ENCODE results near the gene C11orf52. TPM values are rescaled to one million over a fixed set of nuclear protein-coding genes. Genes with fewer than 3 reads are reported as not detected.
A peak's percentile ranks its signal among the peaks of the same experiment; 100 is the strongest.

The C11orf52 gene
- total RNA-seq, 1 experiment from 2014 or later: 4.0 TPM

GRCh38 chr11:111944139-111944538 is 25.4 kb downstream of the C11orf52 start:
- no peaks in the 10 kb centered on the region for H4K20me1 ChIP-seq (ENCODE audit: control insufficient read depth, insufficient read depth, insufficient read length)
- no CpG with 5 or more reads among the region's 3 CpGs for WGBS (ENCODE audit: extremely low coverage, insufficient read length, low lambda C conversion rate)
- H3K56ac ChIP-seq (ENCODE audit: insufficient read length, low read depth, low read length): no peak overlapping the region
- H4K8ac ChIP-seq (replicated peaks; ENCODE audit: insufficient read length, low read depth, low read length): no peak overlapping the region
- no peaks in the 10 kb centered on the region; the same call in 1 of the 2 replicates for H3K27me3 ChIP-seq (ENCODE audit: insufficient read depth, low read length)
- Mint-ChIP-seq H3K4me3 (no peak overlapping the region), H3K27me3 (ENCODE audit: low read depth) (no peaks in the 10 kb centered on the region), H3K4me1 (peaks cover 11 to 19% of the 10 kb centered on the region in 2 experiments), H3K9me3 (no peaks in the 10 kb centered on the region), H3K27ac (peak overlapping the region in 1 of 3 experiments; percentile 75; a peak in 2 of 7 replicates), H3K36me3 (ENCODE audit: insufficient read depth in 1 of 3, low read depth in 3 of 3) (no peaks in the 10 kb centered on the region)
- H3K9ac ChIP-seq (ENCODE audit: extremely low read depth, insufficient read length, low read length): no peak overlapping the region
- H4K5ac ChIP-seq (ENCODE audit: insufficient read length, low read depth, low read length): no peak overlapping the region
- H3K4me1 ChIP-seq (ENCODE audit: insufficient read depth, low read length): no peaks in the 10 kb centered on the region; the same call in 1 of the 2 replicates
- H2BK12ac ChIP-seq (ENCODE audit: insufficient read length, low read depth, low read length): no peak overlapping the region
- H3K27ac ChIP-seq (ENCODE audit: insufficient read length, low read depth, low read length): no peak overlapping the region
- no peak overlapping the region for H3T11ph ChIP-seq (ENCODE audit: low read length)
- no peak overlapping the region for H2BK5ac ChIP-seq (ENCODE audit: insufficient read length, low read length)
- no peak overlapping the region for H2BK120ac ChIP-seq (ENCODE audit: low read depth, low read length, poor library complexity, severe bottlenecking)
- no peak overlapping the region for H2AK5ac ChIP-seq (ENCODE audit: insufficient read length, low read length)
- no peaks in the 10 kb centered on the region for H3K79me1 ChIP-seq (ENCODE audit: insufficient read depth, low read depth, low read length, poor library complexity, severe bottlenecking)
- no peaks in the 10 kb centered on the region for H3K9me3 ChIP-seq (ENCODE audit: control insufficient read depth, low read depth, low read length)
- H2AFZ ChIP-seq (ENCODE audit: low read length): no peak overlapping the region
- DNase-seq: no peak
- H3K4me2 ChIP-seq (ENCODE audit: insufficient read depth, insufficient read length, low read length): no peak overlapping the region
- H3K14ac ChIP-seq (ENCODE audit: insufficient read depth, low read length): no peak overlapping the region
- no peak overlapping the region for H2BK20ac ChIP-seq (ENCODE audit: low read depth, low read length, poor library complexity, severe bottlenecking)
- no peak overlapping the region for H2BK15ac ChIP-seq (ENCODE audit: low read depth, low read length)
- no peaks in the 10 kb centered on the region for H3K23me2 ChIP-seq (ENCODE audit: insufficient read length, low read depth, low read length, poor library complexity, severe bottlenecking)
- H3K18ac ChIP-seq (ENCODE audit: insufficient read length, low read depth, low read length): no peak overlapping the region
- no peak for TF ChIP-seq CTCF (conservative IDR thresholded peaks at IDR 0.05)
- no peak overlapping the region for H3K4ac ChIP-seq (ENCODE audit: low read depth, low read length)
- H3K79me2 ChIP-seq (ENCODE audit: insufficient read depth, low read length): no peaks in the 10 kb centered on the region; the same call in 1 of the 2 replicates
- no peak overlapping the region for H3K23ac ChIP-seq (ENCODE audit: insufficient read length, low read depth, low read length)
- no peak overlapping the region for H4K91ac ChIP-seq (ENCODE audit: insufficient read length, low read depth, low read length)

Measured in H9 (cell line).